Thyroid gland (tissue), 4 donors: ENCODE results near the gene TMEM131. TPM values are rescaled to one million over a fixed set of nuclear protein-coding genes. Genes with fewer than 3 reads are reported as not detected.

Experiments
- DNase-seq, 2 donors: peaks; one replicate each; pipeline ENCODE4 v3.0.0-alpha.2; 2019
- H3K27ac ChIP-seq, 3 donors: fragments of 200-600 bp; sonication (generic); 1 replicate in 2 of 3; 2 replicates in 1 of 3; pipeline ENCODE4 v1.5.1; 2016 to 2019; ENCODE audit warnings: mild to moderate bottlenecking in 1 of 3, moderate library complexity in 1 of 3
- H3K27me3 ChIP-seq: fragments of 200-600 bp; sonication (generic); one replicate; pipeline ENCODE4 v1.5.1; 2019
- H3K36me3 ChIP-seq, 2 donors: fragments of 200-600 bp; sonication (generic); one replicate each; pipeline ENCODE4 v1.5.1; 2016 to 2019
- H3K4me1 ChIP-seq, 2 donors: fragments of 200-600 bp; sonication (generic); one replicate each; pipeline ENCODE4 v1.5.1; 2017 to 2019
- H3K4me3 ChIP-seq, 3 donors: fragments of 200-600 bp; sonication (generic); replicated peaks in 1 of 3; 1 replicate in 2 of 3; 2 replicates in 1 of 3; pipeline ENCODE4 v1.5.1; 2016; ENCODE audit warnings: mild to moderate bottlenecking in 1 of 3
- H3K9me3 ChIP-seq: fragments of 200-600 bp; sonication (generic); one replicate; pipeline ENCODE4 v1.5.1; 2017
- POLR2A ChIP-seq, 2 donors: fragments of 450-650 bp; IDR thresholded peaks; one replicate each; pipeline ENCODE4 v1.6.1; 2017; ENCODE audit warnings: antibody characterized with exemption in 2 of 2, mild to moderate bottlenecking in 2 of 2, moderate library complexity in 1 of 2
- WGBS, 2 donors: methylation state at CpG; one replicate each; pipeline ENCODE4 v1.1.5; 2017; 5-methylcytosine and 5-hydroxymethylcytosine counted together
- intact Hi-C: fragments of 100-400 bp; cut with DNase I; formaldehyde crosslinking; loops from one replicate; pipeline ENCODE4 v1.15.1; 2023
- total RNA-seq, 4 donors: library from RNA; depleted of rRNA; stranded (reverse); fragments of >200 nt; gene quantifications; one replicate each; pipeline ENCODE4 v1.2.3, GENCODE V29; 2016
- TF ChIP-seq, protein P1 (sequence below), 6 experiments: fragments of 200-600 bp in 3 of 6; fragments of 450-650 bp in 3 of 6; sonication (generic) in 3 of 6; IDR thresholded peaks; one replicate each; pipeline ENCODE4 v1.5.1; 2016 to 2019; ENCODE audit warnings: antibody characterized with exemption in 6 of 6, mild to moderate bottlenecking in 2 of 6, inconsistent platforms in 1 of 6, moderate library complexity in 1 of 6

The TMEM131 gene
- total RNA-seq, 4 donors from 2014 or later, result 28.6 to 47.0 (median 35.2) TPM

DNA sequence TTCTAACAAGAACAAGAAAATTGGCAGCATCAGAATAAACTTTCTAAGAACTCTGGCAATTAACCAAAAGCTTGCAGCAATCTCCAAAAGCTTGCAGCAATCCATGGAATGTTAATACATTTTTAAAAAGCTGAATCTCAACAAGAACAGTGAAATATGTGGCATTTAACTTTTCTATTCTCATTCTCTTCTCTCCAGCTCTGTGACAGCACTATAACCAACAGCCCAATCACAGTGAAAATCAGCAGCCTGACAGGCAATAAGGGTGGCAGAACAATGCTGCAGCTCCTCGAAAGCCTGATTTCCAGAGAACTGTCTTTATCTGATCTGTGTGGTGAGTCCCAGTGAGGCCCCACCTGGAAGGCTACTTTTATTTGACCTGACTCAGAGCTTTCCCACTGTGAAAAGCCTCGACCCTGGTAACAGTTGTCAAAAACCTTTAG is 60.0 kb downstream of the TMEM131 start:
- H3K27me3 ChIP-seq, result no peaks in the 10 kb centered on the region
- H3K36me3 ChIP-seq, result no peaks in the 10 kb centered on the region
- H3K27ac ChIP-seq, result no peak overlapping the region
- TF ChIP-seq, protein P1, sequence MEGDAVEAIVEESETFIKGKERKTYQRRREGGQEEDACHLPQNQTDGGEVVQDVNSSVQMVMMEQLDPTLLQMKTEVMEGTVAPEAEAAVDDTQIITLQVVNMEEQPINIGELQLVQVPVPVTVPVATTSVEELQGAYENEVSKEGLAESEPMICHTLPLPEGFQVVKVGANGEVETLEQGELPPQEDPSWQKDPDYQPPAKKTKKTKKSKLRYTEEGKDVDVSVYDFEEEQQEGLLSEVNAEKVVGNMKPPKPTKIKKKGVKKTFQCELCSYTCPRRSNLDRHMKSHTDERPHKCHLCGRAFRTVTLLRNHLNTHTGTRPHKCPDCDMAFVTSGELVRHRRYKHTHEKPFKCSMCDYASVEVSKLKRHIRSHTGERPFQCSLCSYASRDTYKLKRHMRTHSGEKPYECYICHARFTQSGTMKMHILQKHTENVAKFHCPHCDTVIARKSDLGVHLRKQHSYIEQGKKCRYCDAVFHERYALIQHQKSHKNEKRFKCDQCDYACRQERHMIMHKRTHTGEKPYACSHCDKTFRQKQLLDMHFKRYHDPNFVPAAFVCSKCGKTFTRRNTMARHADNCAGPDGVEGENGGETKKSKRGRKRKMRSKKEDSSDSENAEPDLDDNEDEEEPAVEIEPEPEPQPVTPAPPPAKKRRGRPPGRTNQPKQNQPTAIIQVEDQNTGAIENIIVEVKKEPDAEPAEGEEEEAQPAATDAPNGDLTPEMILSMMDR (IDR thresholded peaks at IDR 0.05), result no peak
- TF ChIP-seq POLR2A (IDR thresholded peaks at IDR 0.05), result no peak
- H3K4me1 ChIP-seq, result peaks cover 19 to 21% of the 10 kb centered on the region in 2 donors
- 31 to 36% methylated on average over 2 of the region's 2 CpGs for WGBS, 2 donors
- no peak for DNase-seq
- intact Hi-C loops, result no loop called here
- no peak overlapping the region for H3K4me3 ChIP-seq
- no peaks in the 10 kb centered on the region for H3K9me3 ChIP-seq

GRCh38 chr2:97932975-97933662 is 62.6 kb downstream of the TMEM131 start:
- TF ChIP-seq POLR2A (IDR thresholded peaks at IDR 0.05), result no peak
- TF ChIP-seq, protein P1 (IDR thresholded peaks at IDR 0.05), result no peak
- WGBS, 2 donors, result 94 to 95% methylated on average over 4 of the region's 4 CpGs
- H3K4me3 ChIP-seq, result no peak overlapping the region
- no peaks in the 10 kb centered on the region for H3K27me3 ChIP-seq
- no peaks in the 10 kb centered on the region for H3K9me3 ChIP-seq
- peaks cover 19 to 21% of the 10 kb centered on the region in 2 donors for H3K4me1 ChIP-seq
- no peak for DNase-seq
- H3K27ac ChIP-seq, result no peak overlapping the region
- H3K36me3 ChIP-seq, result no peaks in the 10 kb centered on the region
- intact Hi-C loops, result no loop called here

DNA sequence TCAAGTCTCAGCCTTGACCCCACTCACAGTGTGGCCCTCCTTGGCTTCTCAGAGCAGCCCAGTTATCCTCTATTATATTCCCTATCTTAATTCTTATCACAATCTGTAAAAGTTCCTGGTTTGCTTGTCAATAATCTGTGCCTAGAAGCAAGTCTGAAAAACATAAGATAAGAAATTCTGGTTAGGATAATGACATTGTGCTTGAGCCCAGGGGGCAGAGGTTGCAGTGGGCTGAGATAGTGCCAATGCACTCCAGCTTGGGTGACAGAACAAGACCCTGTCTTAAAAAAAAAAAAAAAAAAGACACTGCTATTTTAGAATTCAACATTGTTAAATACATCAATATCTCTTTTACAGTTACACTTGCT is 63.9 kb downstream of the TMEM131 start:
- Histone ChIP-seq H3K36me3 (no peaks in the 10 kb centered on the region), H3K9me3 (no peaks in the 10 kb centered on the region), H3K4me1 (peaks cover 19 to 21% of the 10 kb centered on the region in 2 donors), H3K4me3 (no peak overlapping the region), H3K27ac (no peak overlapping the region), H3K27me3 (no peaks in the 10 kb centered on the region)
- intact Hi-C loops, result no loop called here
- TF ChIP-seq POLR2A (IDR thresholded peaks at IDR 0.05), result no peak
- TF ChIP-seq, protein P1 (IDR thresholded peaks at IDR 0.05), result no peak
- DNase-seq, result no peak

- TF ChIP-seq, protein P1 (IDR thresholded peaks at IDR 0.05), result no peak
- no peak for TF ChIP-seq POLR2A (IDR thresholded peaks at IDR 0.05)
- Histone ChIP-seq H3K27me3 (no peaks in the 10 kb centered on the region), H3K27ac (no peak overlapping the region), H3K4me1 (peaks cover 17 to 19% of the 10 kb centered on the region in 2 donors), H3K4me3 (no peak overlapping the region), H3K9me3 (no peaks in the 10 kb centered on the region), H3K36me3 (no peaks in the 10 kb centered on the region)
- WGBS, 2 donors, result 79 to 82% methylated on average over 3 of the region's 3 CpGs
- DNase-seq, result no peak
- intact Hi-C loops, result no loop called here
Measured at GRCh38 chr2:97931118-97931857, 64.5 kb downstream of the TMEM131 start.

GRCh38 chr2:97928591-97928990 is 67.2 kb downstream of the TMEM131 start:
- Histone ChIP-seq H3K4me1 (no peaks in the 10 kb centered on the region), H3K27ac (no peak overlapping the region), H3K4me3 (no peak overlapping the region), H3K9me3 (no peaks in the 10 kb centered on the region), H3K27me3 (no peaks in the 10 kb centered on the region), H3K36me3 (no peaks in the 10 kb centered on the region)
- intact Hi-C loops, result no loop called here
- 96 to 98% methylated on average over 3 of the region's 3 CpGs for WGBS, 2 donors
- no peak for DNase-seq
- TF ChIP-seq POLR2A (IDR thresholded peaks at IDR 0.05), result no peak
- TF ChIP-seq, protein P1 (IDR thresholded peaks at IDR 0.05), result no peak
